DMS53 treated with DMSO at 0.1 percent for 48 hours (cell line): ENCODE results near the gene FGGY.
"Not testable (repeated sequence)": the region's sequence is repeated elsewhere in the genome, so short reads cannot be mapped to it uniquely, and the experiment has no call there.

Experiments
- DNase-seq: peaks from one replicate; lab custom pipeline; 2025; ENCODE audit not compliant: unreplicated experiment; lab: John Stamatoyannopoulos, UW

The FGGY gene

GRCh38 chr1:59565611-59566410, 268.9 kb downstream of the FGGY start:
- DNase-seq = no peak

GRCh38 chr1:59568158-59568935, 271.5 kb downstream of the FGGY start:
- DNase-seq = no peak

GRCh38 chr1:59569198-59569597, 272.3 kb downstream of the FGGY start:
- no peak for DNase-seq

GRCh38 chr1:59570524-59570923, 273.6 kb downstream of the FGGY start:
- no peak for DNase-seq

GRCh38 chr1:59574085-59574484, 277.2 kb downstream of the FGGY start:
- DNase-seq = no peak

- DNase-seq = no peak
Measured at GRCh38 chr1:59577774-59578173, 280.9 kb downstream of the FGGY start.

GRCh38 chr1:59579222-59579621, 282.3 kb downstream of the FGGY start:
- no peak for DNase-seq

GRCh38 chr1:59580257-59580656, 283.4 kb downstream of the FGGY start:
- DNase-seq = no peak

- DNase-seq = not testable (repeated sequence)
Measured at GRCh38 chr1:59592410-59592809, 295.5 kb downstream of the FGGY start.

- no peak for DNase-seq
Measured at GRCh38 chr1:59592924-59593323, 296.0 kb downstream of the FGGY start.

GRCh38 chr1:59593798-59594790, 297.2 kb downstream of the FGGY start:
- no peak for DNase-seq

GRCh38 chr1:59595774-59596173, 298.9 kb downstream of the FGGY start:
- no peak for DNase-seq

GRCh38 chr1:59596432-59596831, 299.5 kb downstream of the FGGY start:
- DNase-seq = no peak

GRCh38 chr1:59596956-59597355, 300.1 kb downstream of the FGGY start:
- DNase-seq = no peak

GRCh38 chr1:59597420-59598119, 300.7 kb downstream of the FGGY start:
- no peak for DNase-seq

- DNase-seq = no peak
Measured at GRCh38 chr1:59598120-59598440, 301.2 kb downstream of the FGGY start.

GRCh38 chr1:59601041-59601441, 304.1 kb downstream of the FGGY start:
- DNase-seq = no peak

GRCh38 chr1:59601811-59602210, 304.9 kb downstream of the FGGY start:
- DNase-seq = no peak

- DNase-seq = no peak
Measured at GRCh38 chr1:59604191-59604590, 307.3 kb downstream of the FGGY start.

- no peak for DNase-seq
Measured at GRCh38 chr1:59605184-59605583, 308.3 kb downstream of the FGGY start.

- no peak for DNase-seq
Measured at GRCh38 chr1:59605761-59606160, 308.9 kb downstream of the FGGY start.
